HEK293T (cell line): ENCODE data around the gene HOXB5.

Experiments used
- FOXA1 ChIP-seq: fragments of 450-650 bp; IDR thresholded peaks from 2 replicates; pipeline ENCODE4 v1.6.1; 2016; ENCODE audit warnings: mild to moderate bottlenecking
- TF ChIP-seq, protein P1 (sequence below): fragments of 450-650 bp; IDR thresholded peaks from 2 replicates; pipeline ENCODE4 v1.6.1; 2016

DNA sequence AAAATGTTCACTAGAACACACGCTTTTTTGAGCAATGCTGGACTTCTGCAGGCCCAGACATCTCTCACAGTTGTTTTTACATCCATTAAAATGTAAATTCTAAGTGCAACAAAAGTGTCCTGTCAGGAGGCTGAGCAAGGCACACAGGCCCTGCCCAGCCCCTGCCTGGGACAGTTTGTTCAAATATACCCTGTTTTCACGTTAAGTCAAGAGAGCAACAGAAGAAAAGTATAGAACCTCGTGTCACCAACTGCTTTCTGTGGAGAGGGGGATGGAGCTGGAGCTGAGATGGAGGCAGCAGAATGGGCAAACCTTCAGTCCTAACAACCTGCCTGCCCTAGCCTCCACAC, 44.3 kb downstream of the HOXB5 start:
- no peak for TF ChIP-seq FOXA1
- TF ChIP-seq, protein P1, sequence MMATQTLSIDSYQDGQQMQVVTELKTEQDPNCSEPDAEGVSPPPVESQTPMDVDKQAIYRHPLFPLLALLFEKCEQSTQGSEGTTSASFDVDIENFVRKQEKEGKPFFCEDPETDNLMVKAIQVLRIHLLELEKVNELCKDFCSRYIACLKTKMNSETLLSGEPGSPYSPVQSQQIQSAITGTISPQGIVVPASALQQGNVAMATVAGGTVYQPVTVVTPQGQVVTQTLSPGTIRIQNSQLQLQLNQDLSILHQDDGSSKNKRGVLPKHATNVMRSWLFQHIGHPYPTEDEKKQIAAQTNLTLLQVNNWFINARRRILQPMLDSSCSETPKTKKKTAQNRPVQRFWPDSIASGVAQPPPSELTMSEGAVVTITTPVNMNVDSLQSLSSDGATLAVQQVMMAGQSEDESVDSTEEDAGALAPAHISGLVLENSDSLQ, result no peak
